Stomach (tissue), 4 donors: ENCODE data around the gene TPMT.

Source experiments
- EP300 ChIP-seq: sonication (generic); formaldehyde crosslinking; IDR thresholded peaks from one replicate; pipeline ENCODE4 v1.6.1; 2017; ENCODE audit warnings: antibody characterized with exemption
- POLR2AphosphoS5 ChIP-seq, 3 donors: sonication (generic); formaldehyde crosslinking; IDR thresholded peaks; one replicate each; pipeline ENCODE4 v1.6.1; 2016; ENCODE audit warnings: antibody characterized with exemption in 3 of 3
- TF ChIP-seq, protein P1 (sequence below), 7 experiments: fragments of 450-650 bp in 4 of 7; fragments of 200-600 bp in 3 of 7; sonication (generic) in 3 of 7; IDR thresholded peaks; one replicate each; pipeline ENCODE4 v1.5.1; 2016 to 2019; ENCODE audit warnings: antibody characterized with exemption in 7 of 7, control low read depth in 2 of 7, mild to moderate bottlenecking in 1 of 7

DNA sequence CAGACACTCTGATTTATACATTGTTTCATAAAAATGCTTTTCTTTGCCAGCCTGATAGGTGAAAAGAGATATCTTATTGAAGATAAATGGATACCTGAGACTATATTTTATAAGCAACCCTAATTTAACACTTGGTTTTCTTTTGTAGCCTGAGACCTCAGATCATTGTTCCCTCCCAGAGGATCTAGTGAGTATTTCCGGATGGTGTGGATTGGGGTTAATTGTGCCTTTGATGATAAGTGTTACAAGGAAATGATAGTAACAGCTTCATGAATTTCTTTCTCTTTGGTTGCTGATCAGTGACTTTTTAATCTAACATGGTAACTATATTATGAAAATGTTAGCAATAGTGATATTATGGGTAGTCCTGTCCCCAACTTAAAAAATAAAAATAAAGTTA, 30.7 kb upstream of the TPMT start:
- TF ChIP-seq, protein P1, sequence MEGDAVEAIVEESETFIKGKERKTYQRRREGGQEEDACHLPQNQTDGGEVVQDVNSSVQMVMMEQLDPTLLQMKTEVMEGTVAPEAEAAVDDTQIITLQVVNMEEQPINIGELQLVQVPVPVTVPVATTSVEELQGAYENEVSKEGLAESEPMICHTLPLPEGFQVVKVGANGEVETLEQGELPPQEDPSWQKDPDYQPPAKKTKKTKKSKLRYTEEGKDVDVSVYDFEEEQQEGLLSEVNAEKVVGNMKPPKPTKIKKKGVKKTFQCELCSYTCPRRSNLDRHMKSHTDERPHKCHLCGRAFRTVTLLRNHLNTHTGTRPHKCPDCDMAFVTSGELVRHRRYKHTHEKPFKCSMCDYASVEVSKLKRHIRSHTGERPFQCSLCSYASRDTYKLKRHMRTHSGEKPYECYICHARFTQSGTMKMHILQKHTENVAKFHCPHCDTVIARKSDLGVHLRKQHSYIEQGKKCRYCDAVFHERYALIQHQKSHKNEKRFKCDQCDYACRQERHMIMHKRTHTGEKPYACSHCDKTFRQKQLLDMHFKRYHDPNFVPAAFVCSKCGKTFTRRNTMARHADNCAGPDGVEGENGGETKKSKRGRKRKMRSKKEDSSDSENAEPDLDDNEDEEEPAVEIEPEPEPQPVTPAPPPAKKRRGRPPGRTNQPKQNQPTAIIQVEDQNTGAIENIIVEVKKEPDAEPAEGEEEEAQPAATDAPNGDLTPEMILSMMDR (IDR thresholded peaks at IDR 0.05), result no peak
- TF ChIP-seq EP300 (no peak), POLR2AphosphoS5 (IDR thresholded peaks at IDR 0.05) (no peak)
